CD4-positive, CD25-positive, alpha-beta regulatory T cell (primary cell): Measurements from ENCODE around the gene OR9I1. TPM values are rescaled to one million over a fixed set of nuclear protein-coding genes. Genes with fewer than 3 reads are reported as not detected.

Experiments
- ATAC-seq, 2 donors: fragments of 150-1000 bp; cut with Tn5 transposase; one replicate each; pipeline ENCODE4 v1.10.0; 2021; ENCODE audit warnings: low read depth in 2 of 2, moderate number of reproducible peaks in 2 of 2, moderate library complexity in 1 of 2
- DNase-seq, 3 donors: peaks; one replicate each; pipeline versions ENCODE4 v3.0.0 to v3.0.0-alpha.2; 2012 to 2022; ENCODE audit warnings: mixed read lengths in 1 of 3
- H3K27ac ChIP-seq: one replicate; pipeline ENCODE4 v1.7.0; 2013; ENCODE audit warnings: mild to moderate bottlenecking, low read length; ENCODE audit not compliant: insufficient read depth, poor library complexity, severe bottlenecking
- H3K27me3 ChIP-seq: one replicate; pipeline ENCODE4 v1.7.0; 2013; ENCODE audit warnings: low read length; ENCODE audit not compliant: control insufficient read depth, insufficient read depth
- H3K36me3 ChIP-seq: one replicate; pipeline ENCODE4 v1.7.0; 2013; ENCODE audit warnings: mild to moderate bottlenecking, low read length, moderate library complexity; ENCODE audit not compliant: control insufficient read depth, insufficient read depth
- H3K4me1 ChIP-seq: 2 replicates; pipeline ENCODE4 v1.7.0; 2013; ENCODE audit warnings: mild to moderate bottlenecking, low read length; ENCODE audit not compliant: insufficient read depth, control insufficient read depth, poor library complexity, severe bottlenecking
- H3K4me3 ChIP-seq: one replicate; pipeline ENCODE4 v1.7.0; 2013; ENCODE audit warnings: low read depth, mild to moderate bottlenecking, low read length, moderate library complexity
- H3K9me3 ChIP-seq, 2 experiments: 1 replicate in 1 of 2; 2 replicates in 1 of 2; pipeline ENCODE4 v1.7.0; 2013; ENCODE audit warnings: low read length in 2 of 2, mild to moderate bottlenecking in 1 of 2, moderate library complexity in 1 of 2; ENCODE audit not compliant: control insufficient read depth in 2 of 2
- H3K27ac Mint-ChIP-seq, 3 donors: one replicate each; pipeline ENCODE4 v1.8.0; 2020 to 2022; ENCODE audit warnings: mild to moderate bottlenecking in 3 of 3, mixed read lengths in 3 of 3, moderate library complexity in 2 of 3
- H3K27me3 Mint-ChIP-seq: one replicate; pipeline ENCODE4 v1.8.0; 2022; ENCODE audit warnings: mild to moderate bottlenecking, mixed read lengths
- H3K36me3 Mint-ChIP-seq: one replicate; pipeline ENCODE4 v1.8.0; 2020; ENCODE audit warnings: mixed read lengths
- H3K4me1 Mint-ChIP-seq, 4 donors: one replicate each; pipeline ENCODE4 v1.8.0; 2020 to 2022; ENCODE audit warnings: mixed read lengths in 4 of 4, mild to moderate bottlenecking in 1 of 4
- H3K4me3 Mint-ChIP-seq, 4 donors: one replicate each; pipeline ENCODE4 v1.8.0; 2020 to 2022; ENCODE audit warnings: mild to moderate bottlenecking in 4 of 4, mixed read lengths in 4 of 4, moderate library complexity in 3 of 4
- H3K9me3 Mint-ChIP-seq, 7 donors: one replicate each; pipeline ENCODE4 v1.8.0; 2020 to 2022; ENCODE audit warnings: mixed read lengths in 7 of 7, mild to moderate bottlenecking in 3 of 7, moderate library complexity in 2 of 7
- polyA plus RNA-seq, 4 donors: library from polyadenylated mRNA; unstranded; fragments of 300-500 nt; fragmentation: Illumina TruSeq; gene quantifications; one replicate each; pipeline ENCODE4 v1.2.3, GENCODE V29; 2021
- total RNA-seq: library from RNA; stranded (reverse); gene quantifications from one replicate; pipeline ENCODE4 v1.2.3, GENCODE V29; 2022

OR9I1 gene
- total RNA-seq = not detected
- polyA plus RNA-seq = not detected

GRCh38 chr11:58125469-58125868, at the start of gene OR9I1:
TSS of gene OR9I1 (minus strand) at chr11:58125530. CDS start at chr11:58119444, 6,086 bp downstream.
- H3K4me1 ChIP-seq = no peaks in the 10 kb centered on the region
- no peak for ATAC-seq
- H3K27me3 ChIP-seq = no peaks in the 10 kb centered on the region
- peaks cover 0 to 1% (median 0%) of the 10 kb centered on the region in 7 donors for H3K9me3 Mint-ChIP-seq
- H3K4me3 ChIP-seq = no peak within 1 kb of the TSS
- no peak within 1 kb of the TSS for H3K4me3 Mint-ChIP-seq
- no peaks in the 10 kb centered on the region for H3K27me3 Mint-ChIP-seq
- H3K27ac ChIP-seq = no peak within 1 kb of the TSS
- no peak for DNase-seq
- no peaks in the 10 kb centered on the region for H3K4me1 Mint-ChIP-seq
- no peaks in the 10 kb centered on the region for H3K36me3 ChIP-seq
- H3K36me3 Mint-ChIP-seq = no peaks in the 10 kb centered on the region
- H3K9me3 ChIP-seq = no peaks in the 10 kb centered on the region
- no peak within 1 kb of the TSS for H3K27ac Mint-ChIP-seq

- Histone ChIP-seq H3K27me3 (no peaks in the 10 kb centered on the region), H3K4me3 (no peak overlapping the region), H3K27ac (no peak overlapping the region), H3K9me3 (no peaks in the 10 kb centered on the region), H3K36me3 (no peaks in the 10 kb centered on the region), H3K4me1 (no peaks in the 10 kb centered on the region)
- Mint-ChIP-seq H3K27me3 (peaks cover 4% of the 10 kb centered on the region), H3K36me3 (no peaks in the 10 kb centered on the region), H3K4me1 (no peaks in the 10 kb centered on the region), H3K4me3 (no peak overlapping the region), H3K9me3 (peaks cover 0 to 2% (median 0%) of the 10 kb centered on the region in 7 donors), H3K27ac (no peak overlapping the region)
- ATAC-seq = no peak
- no peak for DNase-seq
These were observed 40.3 kb upstream of the OR9I1 start for GRCh38 chr11:58165504-58166106.

GRCh38 chr11:58164990-58165389, 39.7 kb upstream of the OR9I1 start:
- Histone ChIP-seq H3K4me1 (no peaks in the 10 kb centered on the region), H3K4me3 (no peak overlapping the region), H3K27me3 (no peaks in the 10 kb centered on the region), H3K36me3 (no peaks in the 10 kb centered on the region), H3K27ac (no peak overlapping the region), H3K9me3 (no peaks in the 10 kb centered on the region)
- H3K4me3 Mint-ChIP-seq = no peak overlapping the region
- H3K27me3 Mint-ChIP-seq = no peaks in the 10 kb centered on the region
- DNase-seq = no peak
- H3K9me3 Mint-ChIP-seq = peaks cover 0 to 2% (median 0%) of the 10 kb centered on the region in 7 donors
- H3K36me3 Mint-ChIP-seq = no peaks in the 10 kb centered on the region
- no peaks in the 10 kb centered on the region for H3K4me1 Mint-ChIP-seq
- no peak for ATAC-seq
- H3K27ac Mint-ChIP-seq = no peak overlapping the region

- ATAC-seq = no peak
- H3K27ac ChIP-seq = no peak overlapping the region
These were observed 39.1 kb upstream of the OR9I1 start for GRCh38 chr11:58164389-58164788.

GRCh38 chr11:58152781-58153180, 27.5 kb upstream of the OR9I1 start:
- H3K27ac Mint-ChIP-seq = no peak overlapping the region
- no peak for DNase-seq
- no peaks in the 10 kb centered on the region for H3K36me3 ChIP-seq
- H3K9me3 ChIP-seq = no peaks in the 10 kb centered on the region
- H3K4me1 ChIP-seq = no peaks in the 10 kb centered on the region
- H3K4me3 ChIP-seq = no peak overlapping the region
- H3K27ac ChIP-seq = no peak overlapping the region
- ATAC-seq = no peak
- H3K4me3 Mint-ChIP-seq = no peak overlapping the region
- peaks cover 0 to 1% (median 0%) of the 10 kb centered on the region in 7 donors for H3K9me3 Mint-ChIP-seq
- H3K27me3 ChIP-seq = no peaks in the 10 kb centered on the region
- peaks cover 7% of the 10 kb centered on the region for H3K27me3 Mint-ChIP-seq
- no peaks in the 10 kb centered on the region for H3K4me1 Mint-ChIP-seq
- no peaks in the 10 kb centered on the region for H3K36me3 Mint-ChIP-seq

More at GRCh38 chr11:58164389-58164788, 39.1 kb upstream of the OR9I1 start:
- no peaks in the 10 kb centered on the region for H3K27me3 Mint-ChIP-seq
- no peaks in the 10 kb centered on the region for H3K9me3 ChIP-seq
- no peaks in the 10 kb centered on the region for H3K4me1 ChIP-seq
- H3K36me3 ChIP-seq = no peaks in the 10 kb centered on the region
- DNase-seq = no peak
- no peaks in the 10 kb centered on the region for H3K27me3 ChIP-seq
- H3K27ac Mint-ChIP-seq = no peak overlapping the region
- peaks cover 0 to 5% (median 0%) of the 10 kb centered on the region in 7 donors for H3K9me3 Mint-ChIP-seq
- no peak overlapping the region for H3K4me3 Mint-ChIP-seq
- H3K4me1 Mint-ChIP-seq = no peaks in the 10 kb centered on the region
- H3K36me3 Mint-ChIP-seq = no peaks in the 10 kb centered on the region
- H3K4me3 ChIP-seq = no peak overlapping the region

GRCh38 chr11:58142761-58143160, 17.4 kb upstream of the OR9I1 start:
- Histone ChIP-seq H3K36me3 (no peaks in the 10 kb centered on the region), H3K27ac (no peak overlapping the region), H3K9me3 (no peaks in the 10 kb centered on the region), H3K27me3 (no peaks in the 10 kb centered on the region), H3K4me3 (no peak overlapping the region), H3K4me1 (no peaks in the 10 kb centered on the region)
- ATAC-seq (no peak), DNase-seq (no peak)
- Mint-ChIP-seq H3K27me3 (peaks cover 6% of the 10 kb centered on the region), H3K9me3 (peaks cover 0 to 6% (median 0%) of the 10 kb centered on the region in 7 donors), H3K27ac (no peak overlapping the region), H3K36me3 (no peaks in the 10 kb centered on the region), H3K4me3 (no peak overlapping the region), H3K4me1 (no peaks in the 10 kb centered on the region)

- no peaks in the 10 kb centered on the region for H3K27me3 ChIP-seq
- peaks cover 0 to 6% (median 0%) of the 10 kb centered on the region in 7 donors for H3K9me3 Mint-ChIP-seq
- ATAC-seq (no peak), DNase-seq (no peak)
- no peaks in the 10 kb centered on the region for H3K27me3 Mint-ChIP-seq
- H3K27ac Mint-ChIP-seq = no peak overlapping the region
- H3K36me3 ChIP-seq = no peaks in the 10 kb centered on the region
- H3K4me1 Mint-ChIP-seq = no peaks in the 10 kb centered on the region
- no peak overlapping the region for H3K4me3 Mint-ChIP-seq
- H3K9me3 ChIP-seq = no peaks in the 10 kb centered on the region
- H3K4me3 ChIP-seq = no peak overlapping the region
- H3K36me3 Mint-ChIP-seq = no peaks in the 10 kb centered on the region
- no peaks in the 10 kb centered on the region for H3K4me1 ChIP-seq
- H3K27ac ChIP-seq = no peak overlapping the region
These were observed 9.8 kb upstream of the OR9I1 start for GRCh38 chr11:58135171-58135570.

GRCh38 chr11:58134151-58134550, 8.8 kb upstream of the OR9I1 start:
- Histone ChIP-seq H3K36me3 (no peaks in the 10 kb centered on the region), H3K27ac (no peak overlapping the region), H3K4me1 (no peaks in the 10 kb centered on the region), H3K9me3 (no peaks in the 10 kb centered on the region), H3K4me3 (no peak overlapping the region), H3K27me3 (no peaks in the 10 kb centered on the region)
- H3K4me1 Mint-ChIP-seq = no peaks in the 10 kb centered on the region
- DNase-seq = no peak
- no peak overlapping the region for H3K27ac Mint-ChIP-seq
- H3K9me3 Mint-ChIP-seq = peaks cover 0 to 2% (median 0%) of the 10 kb centered on the region in 7 donors
- no peaks in the 10 kb centered on the region for H3K27me3 Mint-ChIP-seq
- no peaks in the 10 kb centered on the region for H3K36me3 Mint-ChIP-seq
- H3K4me3 Mint-ChIP-seq = no peak overlapping the region
- ATAC-seq = no peak
